B cell (primary cell): ENCODE measurements around the gene SNED1. TPM values are rescaled to one million over a fixed set of nuclear protein-coding genes. Genes with fewer than 3 reads are reported as not detected.

Source experiments
- ATAC-seq: fragments of 200-7000 bp; cut with Tn5 transposase; one replicate; pipeline ENCODE4 v1.10.0; 2021; ENCODE audit warnings: low read depth, mild to moderate bottlenecking, moderate number of reproducible peaks, moderate library complexity
- CTCF ChIA-PET: fragments of 350-600 bp; sonication (Branson Sonifier 250); formaldehyde crosslinking; loops from one replicate; lab custom pipeline; 2021; ENCODE audit warnings: antibody characterized with exemption, inconsistent platforms; lab: Charles Lee
- POLR2A ChIA-PET: fragments of 350-600 bp; sonication (Branson Sonifier 250); formaldehyde crosslinking; loops from one replicate; lab custom pipeline; 2021; ENCODE audit warnings: antibody characterized with exemption; lab: Charles Lee
- DNase-seq: peaks from one replicate; pipeline ENCODE4 v3.0.0; 2013
- H2AFZ ChIP-seq: 2 replicates; pipeline ENCODE4 v1.6.1; 2012; ENCODE audit warnings: mild to moderate bottlenecking, low read depth, low read length; ENCODE audit not compliant: insufficient read depth, poor library complexity, severe bottlenecking
- H3K27ac ChIP-seq, 2 donors: 1 replicate in 1 of 2; 2 replicates in 1 of 2; pipeline ENCODE4 v1.5.1; 2012 to 2013; ENCODE audit warnings: low read length in 2 of 2, mild to moderate bottlenecking in 2 of 2, moderate library complexity in 1 of 2
- H3K27me3 ChIP-seq, 4 experiments: fragments of 200-600 bp in 1 of 4; sonication (generic) in 1 of 4; replicated peaks in 1 of 4; 1 replicate in 2 of 4; 2 replicates in 2 of 4; pipeline versions ENCODE4 v1.6.1 to v1.7.0; 2013 to 2016; ENCODE audit warnings: low read length in 3 of 4, mild to moderate bottlenecking in 2 of 4, mixed read lengths in 1 of 4, moderate library complexity in 1 of 4; ENCODE audit not compliant: insufficient read depth in 4 of 4, control insufficient read depth in 3 of 4; ENCODE audit errors: control extremely low read depth in 1 of 4
- H3K36me3 ChIP-seq, 2 experiments: replicated peaks in 1 of 2; 1 replicate in 1 of 2; 2 replicates in 1 of 2; pipeline versions ENCODE4 v1.6.1 to v1.7.1; 2013; ENCODE audit warnings: low read length in 1 of 2; ENCODE audit not compliant: insufficient read depth in 2 of 2, control insufficient read depth in 1 of 2; ENCODE audit errors: control extremely low read depth in 1 of 2, extremely low read depth in 1 of 2
- H3K4me1 ChIP-seq, 2 donors: fragments of 200-600 bp in 1 of 2; sonication (generic) in 1 of 2; 1 replicate in 1 of 2; 2 replicates in 1 of 2; pipeline versions ENCODE4 v1.5.1 to v1.6.1; 2013 to 2017; ENCODE audit warnings: low read length in 2 of 2; ENCODE audit not compliant: control insufficient read depth in 2 of 2, insufficient read depth in 2 of 2
- H3K4me2 ChIP-seq: replicated peaks from 2 replicates; pipeline ENCODE3; 2012; ENCODE audit warnings: mild to moderate bottlenecking, low read depth, low read length; ENCODE audit not compliant: poor library complexity, severe bottlenecking
- H3K4me3 ChIP-seq, 5 experiments: fragments of 200-600 bp in 1 of 5; sonication (generic) in 1 of 5; 1 replicate in 3 of 5; 2 replicates in 2 of 5; pipeline versions ENCODE4 v1.5.1 to v1.7.0; 2011 to 2016; ENCODE audit warnings: low read length in 4 of 5, mild to moderate bottlenecking in 4 of 5, low read depth in 2 of 5, control low read depth in 1 of 5, moderate library complexity in 1 of 5; ENCODE audit not compliant: insufficient read depth in 1 of 5; ENCODE audit errors: control extremely low read depth in 1 of 5, extremely low read depth in 1 of 5
- H3K79me2 ChIP-seq: fragments of 200-600 bp; sonication (generic); one replicate; pipeline ENCODE4 v1.6.0; 2016; ENCODE audit warnings: low read length; ENCODE audit not compliant: control insufficient read depth, insufficient read depth
- H3K9ac ChIP-seq: fragments of 200-600 bp; sonication (generic); 2 replicates; pipeline ENCODE4 v1.6.1; 2017; ENCODE audit warnings: mild to moderate bottlenecking, low read length, moderate library complexity
- H3K9me3 ChIP-seq, 3 donors: one replicate each; pipeline versions ENCODE4 v1.6.1 to v1.7.1; 2013; ENCODE audit warnings: low read length in 2 of 3; ENCODE audit not compliant: control insufficient read depth in 2 of 3, insufficient read depth in 1 of 3; ENCODE audit errors: control extremely low read depth in 1 of 3
- H4K20me1 ChIP-seq: 2 replicates; pipeline ENCODE4 v1.6.0; 2012; ENCODE audit warnings: mild to moderate bottlenecking, low read length; ENCODE audit not compliant: insufficient read depth, control insufficient read depth, poor library complexity, severe bottlenecking
- H3K27ac Mint-ChIP-seq: one replicate; pipeline ENCODE4 v1.8.0; 2021; ENCODE audit warnings: mixed read lengths
- H3K27me3 Mint-ChIP-seq: one replicate; pipeline ENCODE4 v1.8.0; 2021; ENCODE audit warnings: mixed read lengths
- H3K4me1 Mint-ChIP-seq: one replicate; pipeline ENCODE4 v1.8.0; 2021; ENCODE audit warnings: mixed read lengths
- H3K4me3 Mint-ChIP-seq: one replicate; pipeline ENCODE4 v1.8.0; 2021; ENCODE audit warnings: mixed read lengths
- H3K9me3 Mint-ChIP-seq: one replicate; pipeline ENCODE4 v1.8.0; 2022; ENCODE audit warnings: mixed read lengths; ENCODE audit not compliant: insufficient read depth
- EZH2 ChIP-seq: IDR thresholded peaks from 2 replicates; pipeline ENCODE4 v1.6.1; 2012; ENCODE audit warnings: borderline replicate concordance, low read depth, mild to moderate bottlenecking, moderate library complexity, low read length; ENCODE audit not compliant: insufficient read depth, poor library complexity, severe bottlenecking
- WGBS: methylation state at CpG from one replicate; pipeline ENCODE4 v1.1.5; 2013; ENCODE audit warnings: missing lambda C conversion rate; ENCODE audit not compliant: insufficient coverage; 5-methylcytosine and 5-hydroxymethylcytosine counted together
- intact Hi-C: fragments of 100-400 bp; cut with micrococcal nuclease; formaldehyde crosslinking; loops from one replicate; pipeline ENCODE4 v1.10.0; 2022
- polyA plus RNA-seq: library from polyadenylated mRNA; depleted of rRNA; stranded (reverse); fragments of >200 nt; gene quantifications from 2 replicates; pipeline ENCODE4 v1.2.3, GENCODE V29; 2012
- total RNA-seq, 2 donors: library from RNA; stranded (reverse); fragments of 120-200 nt in 1 of 2; gene quantifications; 1 replicate in 1 of 2; 2 replicates in 1 of 2; pipeline versions ENCODE4 v1.2.3 to v1.2.4, GENCODE V29; 2013 to 2022
- TF ChIP-seq, protein P1 (sequence below): fragments of 200-600 bp; IDR thresholded peaks from one replicate; pipeline ENCODE4 v1.8.0; 2022; ENCODE audit warnings: antibody characterized with exemption, mild to moderate bottlenecking

The SNED1 gene
- total and polyA plus RNA-seq, 2 donors (not counting 1 experiment from before 2014, with no cell fraction given), result 25.5 to 336 TPM

DNA sequence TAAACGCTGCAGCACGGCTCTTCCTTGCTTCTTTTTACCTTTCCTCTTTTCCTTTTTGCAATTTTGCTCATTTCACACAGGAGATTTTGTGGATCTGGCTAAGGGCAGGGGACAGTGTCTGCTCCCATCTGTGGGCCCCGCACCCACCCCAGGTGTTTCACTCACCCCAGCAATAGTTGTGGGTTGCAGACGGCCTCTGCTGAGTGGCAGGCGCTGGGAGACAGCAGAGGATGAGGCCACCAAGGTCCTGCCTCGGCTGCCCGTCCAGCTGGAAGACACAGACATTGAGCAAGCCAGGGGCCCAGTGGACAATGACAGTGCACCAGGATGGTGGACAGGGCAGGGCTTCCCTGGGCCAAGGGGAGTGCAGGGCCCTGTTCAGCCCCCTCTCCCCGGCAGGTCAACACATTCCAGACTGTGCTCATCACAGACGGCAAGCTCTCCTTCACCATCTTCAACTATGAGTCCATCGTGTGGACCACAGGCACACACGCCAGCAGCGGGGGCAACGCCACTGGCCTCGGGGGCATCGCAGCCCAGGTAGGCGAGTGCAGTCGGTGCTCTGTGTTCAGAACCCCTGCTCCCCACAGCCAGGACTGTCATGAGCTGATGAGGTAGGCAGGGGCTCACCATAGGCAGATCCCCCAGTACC lies 35.0 kb downstream of the SNED1 start:
- Histone ChIP-seq H3K4me3 (no peak overlapping the region), H3K9me3 (peaks cover 0 to 22% (median 0%) of the 10 kb centered on the region in 3 donors), H3K9ac (no peak overlapping the region), H3K27me3 (peaks cover 0 to 3% (median 0%) of the 10 kb centered on the region in 4 experiments), H2AFZ (no peak overlapping the region), H3K27ac (no peak overlapping the region), H3K36me3 (no peaks in the 10 kb centered on the region), H3K4me2 (no peak overlapping the region), H4K20me1 (no peaks in the 10 kb centered on the region), H3K4me1 (peaks cover 28 to 42% of the 10 kb centered on the region in 2 donors), H3K79me2 (peaks cover 7% of the 10 kb centered on the region)
- H3K27me3 Mint-ChIP-seq, result no peaks in the 10 kb centered on the region
- peaks cover 39% of the 10 kb centered on the region for H3K4me1 Mint-ChIP-seq
- intact Hi-C loops, result no loop called here
- peak overlapping the region; percentile 63 for H3K27ac Mint-ChIP-seq
- CTCF ChIA-PET, result no interaction called here
- no peak overlapping the region for H3K4me3 Mint-ChIP-seq
- WGBS, result 95% methylated on average over 16 of the region's 17 CpGs
- H3K9me3 Mint-ChIP-seq, result peaks cover under 1% of the 10 kb centered on the region
- no peak for TF ChIP-seq EZH2
- TF ChIP-seq, protein P1, sequence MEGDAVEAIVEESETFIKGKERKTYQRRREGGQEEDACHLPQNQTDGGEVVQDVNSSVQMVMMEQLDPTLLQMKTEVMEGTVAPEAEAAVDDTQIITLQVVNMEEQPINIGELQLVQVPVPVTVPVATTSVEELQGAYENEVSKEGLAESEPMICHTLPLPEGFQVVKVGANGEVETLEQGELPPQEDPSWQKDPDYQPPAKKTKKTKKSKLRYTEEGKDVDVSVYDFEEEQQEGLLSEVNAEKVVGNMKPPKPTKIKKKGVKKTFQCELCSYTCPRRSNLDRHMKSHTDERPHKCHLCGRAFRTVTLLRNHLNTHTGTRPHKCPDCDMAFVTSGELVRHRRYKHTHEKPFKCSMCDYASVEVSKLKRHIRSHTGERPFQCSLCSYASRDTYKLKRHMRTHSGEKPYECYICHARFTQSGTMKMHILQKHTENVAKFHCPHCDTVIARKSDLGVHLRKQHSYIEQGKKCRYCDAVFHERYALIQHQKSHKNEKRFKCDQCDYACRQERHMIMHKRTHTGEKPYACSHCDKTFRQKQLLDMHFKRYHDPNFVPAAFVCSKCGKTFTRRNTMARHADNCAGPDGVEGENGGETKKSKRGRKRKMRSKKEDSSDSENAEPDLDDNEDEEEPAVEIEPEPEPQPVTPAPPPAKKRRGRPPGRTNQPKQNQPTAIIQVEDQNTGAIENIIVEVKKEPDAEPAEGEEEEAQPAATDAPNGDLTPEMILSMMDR, result no peak
- ATAC-seq (no peak), DNase-seq (no peak)
- POLR2A ChIA-PET, result interaction anchor here (0.6 kb wide), 1 partner anchor 609 kb away, joined by 3 read pairs; no protein-coding TSS in a partner anchor

DNA sequence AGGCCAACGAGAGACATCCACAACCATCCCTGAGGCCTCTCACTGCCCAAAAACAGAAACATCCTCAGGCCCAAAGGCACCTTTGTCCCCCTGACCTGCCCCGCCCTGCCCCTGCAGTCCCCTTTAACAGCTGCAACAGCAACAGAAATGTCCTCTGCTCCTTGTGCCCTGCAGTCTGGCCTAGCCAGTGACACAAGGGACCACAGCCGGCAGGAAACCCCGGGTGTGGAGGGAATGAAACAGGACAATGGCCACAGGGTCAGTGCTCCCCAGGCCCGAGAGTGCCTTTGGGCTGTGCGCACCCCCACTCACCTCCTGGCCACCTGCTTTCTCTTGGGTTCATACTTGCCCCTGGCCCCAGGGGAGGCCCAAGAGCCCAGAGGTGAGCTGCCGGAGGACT lies 35.6 kb downstream of the SNED1 start:
- Histone ChIP-seq H3K27ac (no peak overlapping the region), H2AFZ (no peak overlapping the region), H3K27me3 (peaks cover 0 to 3% (median 0%) of the 10 kb centered on the region in 4 experiments), H3K9ac (no peak overlapping the region), H4K20me1 (no peaks in the 10 kb centered on the region), H3K79me2 (peaks cover 13% of the 10 kb centered on the region), H3K36me3 (no peaks in the 10 kb centered on the region), H3K9me3 (peaks cover 0 to 20% (median 0%) of the 10 kb centered on the region in 3 donors), H3K4me2 (no peak overlapping the region), H3K4me1 (peaks cover 31 to 47% of the 10 kb centered on the region in 2 donors), H3K4me3 (no peak overlapping the region)
- intact Hi-C loops, result loop anchor here (2.0 kb wide), 1 partner anchor 77 kb away; no protein-coding TSS in a partner anchor
- peak overlapping the region; percentile 63 for H3K27ac Mint-ChIP-seq
- WGBS, result 91% methylated on average over 7 of the region's 7 CpGs
- no peak for ATAC-seq
- peaks cover 43% of the 10 kb centered on the region for H3K4me1 Mint-ChIP-seq
- H3K27me3 Mint-ChIP-seq, result no peaks in the 10 kb centered on the region
- no peak overlapping the region for H3K4me3 Mint-ChIP-seq
- ChIA-PET POLR2A (interaction anchor here (0.6 kb wide), 1 partner anchor 609 kb away, joined by 3 read pairs; no protein-coding TSS in a partner anchor), CTCF (no interaction called here)
- no peak for DNase-seq
- TF ChIP-seq, protein P1, result no peak
- TF ChIP-seq EZH2, result no peak
- H3K9me3 Mint-ChIP-seq, result no peaks in the 10 kb centered on the region
